Stimulated activated CD8-positive, alpha-beta memory T cell treated with anti-CD3 and anti-CD28 coated beads, Interleukin-2, amount 100 ng/mL, for 1 hour (primary cell): ENCODE measurements around the gene MTM1.

Experiments used
- DNase-seq, 2 donors: peaks; one replicate each; pipeline ENCODE4 v3.0.0-alpha.2; 2020; ENCODE audit warnings: low read depth in 2 of 2

The MTM1 gene

DNA sequence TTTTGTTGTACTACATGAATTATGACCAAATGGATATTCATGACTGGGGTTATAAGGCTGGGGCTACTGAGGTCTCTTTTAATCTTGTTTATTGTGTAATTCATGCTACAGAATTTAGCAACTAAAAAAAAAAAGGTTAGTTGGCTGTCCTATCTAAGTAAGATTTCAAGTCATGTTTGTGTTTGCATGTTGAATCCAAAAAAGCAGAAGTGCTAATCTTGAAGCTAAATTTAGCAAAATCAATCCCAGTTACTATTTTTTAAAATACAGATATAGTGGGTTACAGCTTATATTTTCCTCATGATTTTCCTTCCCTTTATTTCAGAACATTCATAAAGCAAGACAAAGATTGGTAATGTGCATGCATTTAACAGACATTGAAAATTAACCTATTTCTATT lies 144.2 kb downstream of the MTM1 start:
- no peak for DNase-seq

DNA sequence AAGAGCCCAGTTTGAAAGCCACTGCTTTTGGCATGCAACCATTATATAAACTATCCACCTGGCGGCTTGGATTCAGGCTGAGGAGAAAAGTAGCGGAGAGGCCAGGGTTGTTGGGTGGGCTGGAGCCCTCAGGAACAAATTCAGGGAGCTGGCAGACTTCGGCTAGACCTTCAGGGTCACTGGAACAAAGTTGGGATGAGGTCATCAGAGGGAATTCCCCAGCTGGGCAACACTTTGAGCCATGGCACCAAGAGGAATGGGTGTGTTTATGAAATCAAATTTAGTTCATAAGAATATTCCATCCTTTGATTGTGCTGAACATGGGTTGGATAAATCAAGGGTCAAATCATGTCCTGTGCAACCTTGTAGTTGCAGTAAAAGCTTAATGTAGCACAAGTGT lies 146.8 kb downstream of the MTM1 start:
- no peak for DNase-seq

DNA sequence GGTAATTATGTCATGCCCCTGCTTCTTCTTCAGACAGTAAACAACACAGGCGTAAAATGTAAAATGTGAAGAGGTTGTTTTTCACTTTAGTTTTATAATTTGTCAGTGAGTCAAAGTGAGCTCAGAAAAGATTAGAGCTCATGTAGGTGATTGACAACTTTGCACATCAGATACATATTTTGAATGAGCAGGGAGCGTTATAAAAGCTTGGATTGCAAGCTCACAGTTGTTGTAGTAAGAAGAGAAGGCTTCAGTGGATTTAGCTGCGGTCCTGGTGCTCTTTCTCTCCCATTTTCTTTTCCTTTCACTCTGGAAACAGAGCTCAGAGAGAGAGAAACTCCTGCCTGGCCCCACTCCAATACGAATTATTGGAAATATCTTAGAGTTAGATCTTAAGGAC lies 151.2 kb downstream of the MTM1 start:
- DNase-seq, result no peak
